GM19240 (cell line): ENCODE data around the gene GLMN.
"Not testable (repeated sequence)": the region's sequence is repeated elsewhere in the genome, so short reads cannot be mapped to it uniquely, and the experiment has no call there.

Experiments
- DNase-seq: peaks from one replicate; pipeline ENCODE4 v3.0.0; 2011; ENCODE audit warnings: low spot score; ENCODE audit not compliant: insufficient read length

GLMN gene

DNA sequence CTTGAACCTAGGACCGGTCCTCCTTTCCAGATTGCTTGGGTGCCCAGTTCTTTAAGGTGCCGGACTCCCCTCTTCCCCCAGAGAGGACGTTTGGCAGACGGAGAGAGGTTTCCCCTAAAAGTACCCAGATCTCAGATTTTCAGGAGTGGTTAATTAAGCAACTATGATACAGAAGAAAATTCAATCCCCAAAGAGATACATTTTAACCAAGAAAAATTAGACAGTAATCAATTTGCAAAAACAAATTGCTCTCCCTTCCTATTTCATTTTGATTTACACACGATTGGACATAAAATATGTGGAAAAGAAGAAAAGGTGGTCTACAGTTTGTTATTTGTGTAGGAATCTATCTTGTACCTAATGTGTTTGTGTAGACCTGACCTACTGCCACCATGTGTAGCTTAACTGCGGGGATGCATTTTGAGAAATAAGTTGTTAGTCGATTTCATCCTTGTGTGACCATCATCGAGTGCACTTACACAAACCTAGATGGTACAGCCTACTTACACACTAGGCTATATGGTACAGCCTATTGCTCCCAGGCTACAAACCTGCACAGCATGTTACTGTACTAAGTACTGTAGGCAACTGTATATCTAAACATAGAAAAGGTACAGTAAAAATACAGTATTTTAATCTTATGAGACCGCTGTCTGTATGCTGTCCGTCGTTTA, 827 bp upstream of the GLMN start:
- no peak for DNase-seq

DNA sequence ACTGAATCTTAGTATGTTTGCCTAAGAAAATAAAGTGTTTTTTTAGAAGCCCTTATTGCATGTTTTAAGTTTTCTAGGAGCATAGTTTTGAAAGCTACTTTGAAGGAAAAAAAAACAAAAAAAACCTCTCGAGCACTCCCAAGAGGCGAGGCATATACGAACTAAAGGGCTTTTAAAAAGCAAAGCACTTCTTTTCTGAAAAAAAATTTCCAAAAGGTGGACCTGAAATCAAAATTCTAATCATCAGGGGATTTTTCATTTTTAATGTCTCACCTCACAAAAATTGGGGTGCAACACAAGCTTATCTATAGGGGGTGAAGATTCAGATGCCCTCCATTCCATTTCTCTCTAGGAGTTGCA, 594 bp downstream of the GLMN start:
- no peak for DNase-seq

DNA sequence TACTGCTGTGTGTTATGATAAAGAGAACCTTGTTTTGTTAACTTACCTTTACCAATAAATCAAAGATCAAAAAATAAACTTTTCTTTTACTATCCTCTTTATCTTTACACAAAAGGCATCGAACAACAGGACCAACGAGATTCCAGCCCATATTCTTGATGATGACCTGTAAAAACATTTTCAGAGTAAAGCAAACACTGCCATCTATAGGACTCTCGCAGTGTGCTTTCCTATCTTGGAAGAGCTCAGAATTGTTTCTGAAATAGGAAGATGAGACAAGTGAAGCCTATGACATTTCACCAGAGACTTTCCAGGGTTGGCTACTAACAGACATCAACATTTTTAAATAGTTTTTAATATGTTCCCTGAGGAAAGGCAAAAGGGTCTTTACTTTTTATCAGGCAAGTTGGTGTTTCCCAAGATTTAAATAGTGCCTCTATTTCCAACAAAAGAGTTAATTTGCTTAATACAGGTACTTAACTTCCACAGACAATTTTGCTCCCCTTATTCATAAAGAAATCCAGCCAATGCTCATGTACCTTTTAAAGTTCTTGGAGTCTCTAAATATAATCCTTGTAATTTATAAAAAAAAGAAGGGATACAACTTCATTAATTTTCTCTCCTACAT, 7.3 kb downstream of the GLMN start:
- DNase-seq = no peak

DNA sequence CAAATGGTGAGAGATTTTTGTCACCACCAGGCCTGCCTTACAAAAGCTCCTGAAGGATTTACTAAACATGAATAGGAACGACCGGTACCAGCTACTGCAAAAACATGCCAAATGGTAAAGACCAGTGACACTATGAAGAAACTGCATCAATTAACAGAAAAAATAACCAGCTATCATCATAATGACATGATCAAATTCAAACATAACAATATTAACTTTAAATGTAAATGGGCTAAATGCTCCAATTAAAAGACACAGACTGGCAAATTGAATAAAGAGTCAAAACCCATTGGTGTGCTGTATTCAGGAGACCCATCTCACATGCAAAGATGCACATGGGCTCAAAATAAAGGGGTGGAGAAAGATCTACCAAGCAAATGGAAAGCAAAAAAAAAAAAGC, 17.4 kb downstream of the GLMN start:
- DNase-seq = not testable (repeated sequence)

DNA sequence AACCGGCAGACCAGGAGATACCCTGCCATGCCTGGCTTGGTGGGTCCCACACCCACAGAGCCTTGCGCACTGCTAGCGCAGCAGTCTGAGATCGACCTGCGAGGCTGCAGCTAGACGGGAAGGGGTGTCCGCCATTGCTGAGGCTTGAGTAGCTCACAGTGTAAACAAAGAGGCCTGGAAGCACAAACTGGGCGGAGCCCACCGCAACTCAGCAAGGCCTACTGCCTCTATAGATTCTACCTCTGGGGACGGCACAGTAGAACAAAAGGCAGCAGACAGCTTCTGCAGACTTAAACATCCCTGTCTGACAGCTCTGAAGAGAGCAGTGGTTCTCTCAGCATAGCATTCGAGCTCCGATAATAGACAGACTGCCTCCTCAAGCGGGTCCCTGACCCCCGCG, 19.0 kb downstream of the GLMN start:
- DNase-seq = not testable (repeated sequence)

DNA sequence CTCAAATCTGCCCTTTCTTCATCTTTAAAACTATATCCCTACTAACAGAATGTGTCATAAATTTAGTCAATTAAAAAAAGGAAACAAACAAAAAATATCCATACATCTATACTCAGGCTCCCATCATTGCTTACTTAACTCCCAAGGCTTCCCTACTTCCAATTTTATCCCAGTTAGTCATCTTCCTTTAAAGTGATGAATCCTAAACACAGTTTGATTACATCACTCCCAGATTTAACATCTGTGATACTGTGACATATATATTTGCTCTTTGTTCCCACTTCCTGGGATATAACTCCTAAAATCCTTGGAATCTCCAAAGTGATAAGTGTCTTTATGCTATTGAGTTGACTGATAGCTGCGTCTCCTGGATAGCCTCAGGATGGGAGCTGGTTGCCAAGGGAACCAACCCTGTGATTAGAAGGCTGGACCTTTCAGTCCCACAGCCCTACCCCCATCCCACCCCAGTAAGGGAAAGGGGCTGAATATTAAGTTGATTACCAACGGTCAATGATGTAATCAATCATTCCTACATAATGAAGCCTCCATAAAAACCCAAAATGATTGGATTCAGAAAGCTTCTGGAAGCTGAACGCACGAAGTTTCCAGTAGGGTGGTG, 21.6 kb downstream of the GLMN start:
- no peak for DNase-seq

DNA sequence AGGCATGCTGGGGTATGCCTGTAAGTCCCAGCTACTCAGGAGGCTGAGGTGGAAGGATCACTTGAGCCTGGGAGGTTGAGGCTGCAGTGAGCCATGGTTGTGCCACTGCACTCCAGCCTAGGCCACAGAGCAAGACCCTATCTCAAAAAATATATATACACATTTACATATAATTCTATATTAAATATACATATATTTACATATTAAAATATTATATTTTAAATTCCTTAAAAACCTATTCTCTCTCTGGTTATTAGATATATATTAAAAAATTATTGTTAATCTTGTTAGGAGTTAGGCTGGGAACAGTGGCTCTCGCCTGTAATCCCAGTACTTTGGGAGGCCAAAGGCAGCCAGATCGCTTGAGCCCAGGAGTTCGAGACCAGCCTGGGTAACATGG, 22.7 kb downstream of the GLMN start:
- no peak for DNase-seq

DNA sequence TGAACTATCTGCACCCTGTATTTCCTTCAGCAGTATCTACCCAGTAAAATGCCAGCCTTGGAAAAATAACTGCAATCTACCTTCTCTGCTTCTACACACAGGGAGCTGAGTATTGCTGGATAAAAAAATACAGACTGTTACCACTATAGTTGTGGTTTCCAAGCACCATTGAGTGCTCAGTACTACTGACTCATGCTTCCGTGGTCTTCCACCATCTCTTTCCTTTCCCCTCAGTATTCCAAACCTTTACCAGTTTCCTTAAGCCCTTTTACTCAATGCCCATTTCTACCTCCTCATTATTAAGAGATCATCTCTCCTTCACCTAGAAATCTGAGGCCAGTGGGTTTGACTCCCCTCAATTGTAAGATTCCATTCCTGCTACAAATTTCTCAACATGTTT, 23.8 kb downstream of the GLMN start:
- DNase-seq = no peak

DNA sequence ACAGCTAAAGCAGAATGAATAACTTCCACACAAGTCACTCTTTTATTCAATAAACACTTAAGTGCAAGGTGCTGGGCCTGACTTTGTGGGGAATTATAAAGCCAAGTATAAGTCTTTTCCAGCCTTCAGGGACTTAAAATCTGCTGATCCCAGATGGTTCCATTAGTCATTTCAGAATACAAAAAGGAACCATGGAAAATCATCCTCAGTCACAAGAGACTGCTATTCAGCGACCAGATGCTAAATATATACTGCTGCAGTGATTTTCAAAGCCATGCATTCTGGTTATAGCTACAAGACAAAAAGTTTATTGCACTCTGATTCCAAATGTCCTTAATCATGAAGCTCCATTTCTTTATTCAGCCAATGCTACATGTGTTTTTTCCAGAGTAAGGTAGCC, 25.7 kb downstream of the GLMN start:
- DNase-seq = no peak

DNA sequence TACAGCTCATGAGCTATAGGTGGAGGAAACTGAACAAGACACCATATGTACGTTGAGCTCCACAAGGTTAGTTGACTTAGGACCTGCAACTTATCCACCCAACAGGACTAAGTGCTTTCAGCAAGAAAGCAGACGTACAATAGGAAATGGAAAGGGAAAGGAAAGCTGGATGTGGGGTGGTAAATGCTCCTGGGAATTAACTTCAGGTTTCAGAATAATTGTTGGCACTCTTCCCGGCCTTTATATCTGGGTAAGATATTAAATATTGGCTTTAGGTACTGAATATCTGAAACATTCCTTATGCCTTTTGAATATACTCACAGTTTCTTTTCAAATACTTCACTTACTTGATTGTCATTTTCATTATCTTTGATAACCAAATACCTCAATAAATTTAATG, 36.3 kb downstream of the GLMN start:
- no peak for DNase-seq

DNA sequence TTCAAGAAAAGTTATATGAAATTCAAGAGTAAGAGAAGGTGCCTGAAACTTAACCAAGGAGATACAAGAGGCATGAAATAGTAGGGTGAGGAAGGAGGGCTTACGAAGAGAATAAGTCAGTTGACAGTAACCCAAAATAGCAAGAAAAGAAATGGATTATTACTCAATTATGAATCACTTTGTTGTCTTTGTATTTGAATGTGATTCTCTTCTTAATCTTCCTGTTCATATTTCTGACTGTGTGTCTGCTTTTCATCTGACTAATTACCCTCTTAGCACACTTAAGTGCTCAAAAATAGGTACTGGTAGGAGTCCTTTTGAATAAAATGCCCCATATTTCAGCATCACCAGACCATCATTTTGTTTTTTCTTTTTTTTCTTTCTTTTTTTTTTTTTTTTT, 39.4 kb downstream of the GLMN start:
- no peak for DNase-seq

DNA sequence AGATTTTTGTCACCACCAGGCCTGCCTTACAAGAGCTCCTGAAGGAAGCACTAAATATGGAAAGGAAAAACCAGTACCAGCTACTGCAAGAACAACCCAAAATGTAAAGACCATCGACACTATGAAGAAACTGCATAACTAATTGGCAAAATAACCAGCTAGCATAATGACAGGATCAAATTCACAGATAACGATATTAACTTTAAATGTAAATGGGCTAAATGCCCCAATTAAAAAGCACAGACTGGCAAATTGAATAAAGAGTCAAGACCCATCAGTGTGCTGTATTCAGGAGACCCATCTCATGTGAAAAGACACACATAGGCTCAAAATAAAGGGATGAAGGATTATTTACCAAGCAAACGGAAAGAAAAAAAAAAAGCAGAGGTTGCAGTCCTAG, 44.1 kb downstream of the GLMN start:
- not testable (repeated sequence) for DNase-seq

DNA sequence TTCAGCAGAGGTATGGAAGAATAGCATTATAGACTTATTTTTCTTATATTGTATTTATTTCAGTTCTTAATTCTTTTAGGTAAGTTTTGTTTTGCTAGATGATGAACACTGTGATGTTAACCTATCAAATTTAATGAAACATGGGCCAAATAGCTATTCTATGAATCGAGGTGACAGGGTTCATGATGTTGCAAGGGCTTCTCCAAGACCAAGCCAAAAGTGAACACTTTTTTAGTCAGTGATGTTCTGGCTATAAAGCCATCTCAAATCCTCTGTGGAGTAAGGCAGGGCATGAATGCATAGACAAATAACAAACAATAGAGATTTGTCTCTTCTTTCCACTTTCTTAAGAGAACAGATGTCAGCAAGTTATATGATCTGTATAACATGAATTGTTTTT, 54.4 kb downstream of the GLMN start:
- no peak for DNase-seq

DNA sequence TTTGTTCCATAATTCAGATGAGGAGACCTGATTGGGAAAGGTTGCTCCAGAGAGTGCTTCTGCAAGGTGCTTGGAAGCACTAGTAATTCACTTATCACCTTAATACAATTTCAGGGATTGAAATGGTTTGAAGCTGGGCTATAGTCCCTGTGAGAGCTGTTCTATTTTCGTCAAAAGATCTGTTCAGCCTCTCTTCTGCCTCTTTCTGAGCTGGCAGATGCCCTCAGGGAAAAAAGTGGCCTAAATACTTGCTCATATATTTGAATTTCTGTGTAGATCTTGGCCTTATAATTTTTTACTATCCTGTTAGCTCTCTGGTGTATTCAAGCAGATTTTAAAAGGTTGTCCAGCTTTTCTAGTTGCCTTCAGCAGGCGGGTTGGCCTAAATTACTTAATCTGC, 58.8 kb downstream of the GLMN start:
- DNase-seq = no peak

DNA sequence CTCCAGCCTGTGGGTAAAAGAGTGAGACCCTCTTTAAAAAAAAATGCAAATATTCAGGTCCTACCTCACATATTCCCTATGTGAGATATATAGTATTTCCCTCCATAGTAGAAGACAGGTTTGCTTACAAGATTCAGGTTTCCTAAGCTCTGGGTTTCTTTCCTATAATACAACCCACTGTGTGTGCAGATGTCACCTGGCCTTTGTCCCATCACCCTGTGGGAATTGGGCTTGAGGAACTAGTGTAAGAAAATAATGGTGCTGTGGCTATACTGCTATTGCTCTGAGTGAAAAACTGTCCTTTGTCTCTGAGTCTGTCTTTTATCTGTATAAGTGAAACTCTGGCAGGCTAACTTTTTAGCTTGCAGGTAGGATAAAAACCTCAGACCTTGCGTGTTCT, 68.1 kb downstream of the GLMN start:
- DNase-seq = no peak

DNA sequence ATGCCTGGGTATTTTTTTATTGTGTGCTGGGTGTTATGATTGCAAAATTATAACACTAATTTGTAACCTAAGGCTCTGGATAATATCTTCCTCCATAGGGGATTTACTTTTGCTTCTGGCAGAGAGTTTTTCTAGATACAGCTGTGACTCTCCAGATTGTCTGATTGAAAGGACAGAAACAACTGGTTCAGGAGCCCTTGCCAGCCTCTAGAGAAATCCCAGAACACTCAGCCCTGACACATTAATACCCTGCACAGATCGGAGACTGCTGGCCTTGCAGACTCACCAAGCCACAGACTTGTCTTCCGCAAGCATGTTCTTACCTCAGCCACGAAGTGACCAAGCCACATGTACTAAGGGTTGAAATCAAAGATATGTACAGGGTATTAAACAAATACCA, 70.4 kb downstream of the GLMN start:
- no peak for DNase-seq

DNA sequence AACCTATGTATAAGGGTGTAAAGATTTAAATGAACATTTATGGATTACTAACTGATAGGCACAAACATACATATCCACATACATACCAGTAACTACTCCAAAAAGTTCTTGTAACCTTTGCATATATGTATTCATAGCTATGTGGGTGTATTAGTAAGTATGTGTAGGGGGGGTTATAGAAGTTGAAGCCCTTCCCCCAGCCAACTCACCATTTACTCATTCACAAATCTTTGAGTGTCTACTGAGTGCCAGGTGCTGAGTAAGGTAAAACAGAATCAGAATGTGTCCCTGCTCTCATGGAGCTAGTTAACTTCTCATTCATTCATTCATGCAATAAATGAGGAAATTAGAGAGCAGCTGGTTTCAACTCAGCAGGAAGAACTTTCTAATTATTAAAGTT, 79.8 kb downstream of the GLMN start:
- DNase-seq = no peak

DNA sequence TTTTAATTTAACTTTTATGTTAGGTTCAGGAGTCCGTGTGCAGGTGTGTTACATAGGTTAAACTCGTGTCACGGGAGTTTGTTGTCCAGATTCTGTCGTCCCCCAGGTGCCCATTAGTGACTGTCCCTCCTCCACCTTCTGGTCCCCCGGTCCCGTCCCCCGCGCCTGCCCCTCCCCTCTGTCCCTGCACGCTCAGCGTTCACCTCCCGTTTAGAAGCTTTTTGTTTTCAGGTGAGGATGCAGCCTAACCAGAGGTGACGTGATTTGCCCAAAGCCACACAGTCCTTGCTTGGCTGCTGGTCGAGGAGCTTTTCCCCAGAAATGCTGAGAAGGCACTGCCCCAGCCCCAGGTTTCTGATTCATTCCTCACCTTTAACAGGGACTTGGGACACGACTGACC, 80.2 kb downstream of the GLMN start:
- no peak for DNase-seq

DNA sequence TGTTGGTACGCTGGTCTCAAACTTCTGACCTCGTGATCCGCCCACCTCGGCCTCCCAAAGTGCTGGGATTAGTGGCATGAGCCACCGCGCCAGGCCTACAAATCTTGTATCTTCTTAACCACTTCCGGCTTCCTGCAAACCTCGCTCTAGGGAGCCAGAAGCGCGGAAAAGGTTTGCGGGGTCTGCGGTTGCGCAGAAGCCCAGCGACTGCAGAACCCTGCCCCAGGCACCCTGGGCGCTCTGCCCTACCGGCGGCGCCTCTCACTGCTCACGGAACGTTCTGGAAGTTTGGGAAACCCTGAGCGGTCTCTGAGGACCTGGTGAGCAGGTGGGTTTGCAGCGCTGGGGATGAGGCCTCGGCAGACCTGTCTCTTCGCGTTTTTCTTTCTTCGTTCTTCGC, 81.1 kb downstream of the GLMN start, which contains the start of gene C1orf146:
TSS of gene C1orf146 (plus strand) at position 195 of the 400 bp plus-strand sequence. CDS start 13,506 bp downstream, outside the sequence.
- DNase-seq = no peak

DNA sequence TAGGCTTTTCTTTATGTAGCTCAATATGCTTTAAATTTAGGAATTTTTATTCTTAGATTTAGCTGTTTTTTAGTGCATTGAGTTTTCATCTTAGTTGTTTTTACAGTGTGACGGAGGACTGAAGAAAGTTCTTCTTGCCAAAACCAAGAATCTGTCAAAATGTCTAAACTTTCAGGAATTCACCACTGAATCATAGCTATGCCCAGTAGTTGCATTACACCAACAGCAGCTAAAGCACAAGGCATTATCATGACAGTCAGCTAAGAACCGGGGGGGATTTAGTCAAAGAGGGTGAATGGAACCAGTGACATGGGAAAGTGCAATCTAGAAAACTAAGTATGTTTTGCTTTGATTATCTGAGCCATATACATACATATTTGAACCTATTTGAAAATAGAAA, 87.6 kb downstream of the GLMN start:
- DNase-seq = no peak

DNA sequence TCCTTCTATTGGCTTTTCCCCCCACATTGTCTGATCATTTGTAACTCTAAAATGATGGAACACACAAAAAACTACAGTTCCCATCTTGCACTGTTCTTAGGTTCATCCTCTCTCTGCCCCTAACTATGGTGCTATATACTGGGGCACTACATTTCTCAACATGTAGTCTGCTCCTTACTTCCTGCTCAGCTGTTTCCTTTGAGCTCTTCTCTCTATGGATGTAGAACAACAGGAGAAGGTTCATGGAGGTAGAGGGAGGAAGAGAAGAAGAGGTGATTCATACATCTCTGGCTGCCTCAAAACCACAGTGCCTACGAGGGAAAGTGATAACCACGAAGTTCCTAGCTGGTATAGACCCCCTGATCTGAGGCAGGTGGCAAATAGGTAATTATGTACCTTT, 88.1 kb downstream of the GLMN start:
- DNase-seq = no peak

DNA sequence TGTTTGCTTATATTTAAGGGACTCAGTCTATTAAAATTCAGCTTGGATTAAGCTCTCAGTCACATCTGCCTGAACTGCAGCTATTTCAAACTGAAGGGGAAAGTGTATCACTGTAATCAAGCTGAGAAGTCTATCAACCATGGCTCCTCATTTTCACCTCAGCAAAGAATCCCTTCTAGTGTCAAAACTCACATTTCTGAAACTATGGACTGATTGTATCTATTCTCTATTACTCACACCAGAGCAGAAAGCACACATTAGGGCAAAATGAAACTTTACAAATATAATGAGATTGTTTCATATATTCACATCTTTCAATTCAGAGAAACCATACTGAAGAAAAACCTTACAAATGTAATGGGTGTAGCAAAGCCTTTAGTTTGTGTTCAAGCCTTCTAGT, 95.7 kb downstream of the GLMN start:
- no peak for DNase-seq

DNA sequence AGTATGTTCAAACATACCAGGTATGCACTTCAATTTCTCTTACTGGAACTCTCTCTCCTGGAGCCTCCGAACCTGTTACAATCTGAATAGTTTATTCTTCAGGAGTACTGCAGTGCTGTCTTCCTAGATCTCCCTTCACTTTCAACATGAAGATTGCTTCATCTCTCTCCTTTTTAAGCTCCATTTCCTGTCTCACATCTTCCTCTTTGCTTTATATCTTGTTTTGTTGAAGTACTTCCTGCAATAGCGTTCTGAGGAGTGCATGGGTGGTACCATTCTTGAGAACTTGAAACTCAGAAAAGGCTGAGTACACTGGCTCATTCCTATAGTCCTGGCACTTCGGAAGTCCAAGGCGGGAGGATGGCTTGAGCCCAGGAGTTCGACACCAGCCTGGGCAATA, 96.8 kb downstream of the GLMN start:
- DNase-seq = no peak
